B cell (primary cell): ENCODE measurements around the gene PI4KA.

Experiments
- CTCF ChIP-seq: fragments of 200-600 bp; IDR thresholded peaks from one replicate; pipeline ENCODE4 v1.8.0; 2022; ENCODE audit warnings: antibody characterized with exemption, mild to moderate bottlenecking
- EZH2 ChIP-seq: IDR thresholded peaks from 2 replicates; pipeline ENCODE4 v1.6.1; 2012; ENCODE audit warnings: borderline replicate concordance, low read depth, mild to moderate bottlenecking, moderate library complexity, low read length; ENCODE audit not compliant: insufficient read depth, poor library complexity, severe bottlenecking

- TF ChIP-seq CTCF (no peak), EZH2 (no peak)
These were observed 200.0 kb downstream of the PI4KA start for GRCh38 chr22:20658433-20659222.
